Skeletal muscle cell (primary cell): ENCODE results near the gene NOS1.
"Not testable (repeated sequence)": the region's sequence is repeated elsewhere in the genome, so short reads cannot be mapped to it uniquely, and the experiment has no call there.

Source experiments
- DNase-seq: peaks from one replicate; pipeline ENCODE4 v3.0.0-alpha.2; 2010; ENCODE audit warnings: low read depth
- H3K4me3 ChIP-seq: 2 replicates; pipeline ENCODE4 v1.5.1; 2011; ENCODE audit warnings: low read depth, mild to moderate bottlenecking, control low read depth, low read length, moderate library complexity

Gene NOS1

GRCh38 chr12:117225179-117225578 is 136.2 kb downstream of the NOS1 start:
- no peak for DNase-seq
- H3K4me3 ChIP-seq, result no peak overlapping the region

DNA sequence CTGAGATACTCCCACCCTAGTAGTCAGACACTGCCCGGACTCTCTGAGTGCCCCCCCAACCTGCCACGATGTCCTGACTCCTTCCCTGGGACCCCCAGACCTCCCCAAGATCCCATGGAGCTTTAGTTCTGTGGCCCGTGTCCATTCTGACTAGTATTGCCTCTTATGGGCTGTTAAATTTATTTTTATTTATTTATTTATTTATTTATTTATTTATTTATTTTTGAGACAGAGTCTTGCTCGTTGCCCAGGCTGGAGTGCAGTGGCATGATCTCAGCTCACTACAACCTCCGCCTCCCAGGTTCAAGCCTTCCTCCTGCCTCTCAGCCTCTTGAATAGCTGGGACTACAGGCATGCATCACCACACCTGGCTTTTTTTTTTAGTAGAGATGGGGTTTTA is 140.5 kb downstream of the NOS1 start:
- not testable (repeated sequence) for DNase-seq, H3K4me3 ChIP-seq

- no peak for DNase-seq
- H3K4me3 ChIP-seq, result no peak overlapping the region
Measured at GRCh38 chr12:117218149-117218548, 143.3 kb downstream of the NOS1 start.

DNA sequence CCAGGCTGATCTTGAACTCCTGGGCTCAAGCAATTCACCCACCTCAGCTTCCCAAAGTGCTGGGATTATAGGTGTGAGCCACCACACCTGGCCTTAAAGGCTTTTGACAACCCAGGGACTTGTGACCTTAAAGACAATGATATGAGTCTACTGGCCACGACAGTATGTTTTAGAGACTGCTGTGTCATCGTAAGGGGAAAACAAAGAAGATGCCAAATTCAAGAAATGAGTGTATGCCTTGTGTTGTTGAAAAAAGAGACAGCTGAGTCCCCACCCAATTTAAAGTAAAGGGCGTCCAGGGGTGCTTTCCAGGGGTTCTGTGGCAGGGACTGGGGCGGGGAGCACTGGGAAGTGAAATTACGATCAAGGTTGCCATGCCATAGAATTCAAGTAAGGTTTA is 144.7 kb downstream of the NOS1 start:
- H3K4me3 ChIP-seq, result no peak overlapping the region
- no peak for DNase-seq

DNA sequence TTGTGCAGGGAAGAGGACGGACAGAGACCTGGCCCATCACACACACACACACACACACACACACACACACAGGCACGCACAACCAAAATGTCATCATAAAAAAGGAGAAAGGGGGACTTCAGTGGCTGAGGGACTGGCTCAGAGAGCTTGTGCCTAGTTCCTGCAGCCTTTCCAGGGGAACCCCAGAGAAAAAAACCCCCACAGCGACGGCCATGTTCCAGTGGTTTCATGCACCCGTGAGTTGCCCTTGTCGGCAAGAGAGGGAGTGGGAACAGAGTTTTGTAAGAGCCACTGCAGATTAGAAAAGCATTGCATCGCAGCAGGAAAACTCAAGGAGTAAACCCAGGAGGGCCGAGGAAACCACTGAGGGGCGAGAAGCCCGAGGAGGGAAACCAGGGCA is 146.6 kb downstream of the NOS1 start:
- no peak overlapping the region for H3K4me3 ChIP-seq
- no peak for DNase-seq

DNA sequence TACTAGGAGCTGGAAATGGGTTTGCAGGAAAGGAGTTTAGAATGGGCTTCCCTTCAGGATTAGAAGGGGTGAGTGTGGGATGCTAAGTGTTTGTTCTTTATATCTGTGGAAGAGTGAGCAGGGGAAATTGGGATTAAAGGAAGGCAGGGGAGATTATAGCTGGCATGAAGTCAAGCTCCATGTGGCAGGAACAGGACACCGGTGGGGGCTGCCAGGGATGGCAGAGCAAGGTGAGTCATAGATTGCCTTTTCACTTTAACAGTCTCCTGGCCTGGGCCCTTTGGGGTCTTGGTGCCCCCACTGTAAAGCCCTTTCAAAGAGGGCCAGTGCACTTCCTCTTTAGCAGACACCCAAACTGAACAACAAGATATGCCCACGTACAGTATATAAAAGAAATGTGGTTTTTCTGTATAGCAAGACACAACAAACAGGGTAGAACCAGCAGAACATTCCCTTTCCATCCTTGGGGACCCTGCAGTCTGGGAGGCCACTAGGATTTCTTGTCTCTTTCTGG is 148.1 kb downstream of the NOS1 start:
- no peak overlapping the region for H3K4me3 ChIP-seq
- DNase-seq, result no peak

DNA sequence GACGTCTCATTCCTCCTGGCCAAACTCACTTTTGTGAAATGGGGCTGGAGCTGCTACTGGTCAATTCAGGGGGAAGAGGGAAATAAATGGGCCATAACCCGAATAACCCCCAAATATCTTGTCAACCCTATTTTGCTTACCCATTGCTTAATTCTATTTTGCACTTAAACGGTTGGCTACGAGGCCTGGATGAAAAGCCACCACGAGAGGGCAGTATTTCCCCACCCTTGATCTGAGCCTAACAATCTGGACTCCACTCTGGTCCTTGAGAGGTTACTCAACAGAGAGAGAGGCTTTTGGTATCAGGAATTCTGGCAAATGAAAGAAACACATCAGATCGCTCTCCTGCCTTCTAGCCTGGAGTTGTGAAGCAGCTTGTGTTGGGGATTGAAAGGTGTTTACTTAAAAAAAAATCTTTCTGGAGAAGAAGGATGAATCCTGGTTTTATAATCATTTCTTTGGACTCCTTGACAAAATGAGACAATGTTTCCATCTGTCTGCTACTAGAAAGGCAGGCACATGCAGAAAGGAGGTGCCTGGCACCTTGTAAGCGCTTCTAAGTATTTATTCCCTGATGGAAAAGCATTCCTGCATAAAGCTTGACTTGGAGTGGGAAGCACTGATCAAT is 148.7 kb downstream of the NOS1 start:
- peak; percentile 31 for DNase-seq
- no peak overlapping the region for H3K4me3 ChIP-seq

- DNase-seq, result no peak
- no peak overlapping the region for H3K4me3 ChIP-seq
Measured at GRCh38 chr12:117210266-117210918, 151.0 kb downstream of the NOS1 start.

GRCh38 chr12:117209626-117210025 is 151.8 kb downstream of the NOS1 start:
- no peak for DNase-seq
- H3K4me3 ChIP-seq, result no peak overlapping the region

GRCh38 chr12:117208811-117209455 is 152.5 kb downstream of the NOS1 start:
- DNase-seq, result no peak

DNA sequence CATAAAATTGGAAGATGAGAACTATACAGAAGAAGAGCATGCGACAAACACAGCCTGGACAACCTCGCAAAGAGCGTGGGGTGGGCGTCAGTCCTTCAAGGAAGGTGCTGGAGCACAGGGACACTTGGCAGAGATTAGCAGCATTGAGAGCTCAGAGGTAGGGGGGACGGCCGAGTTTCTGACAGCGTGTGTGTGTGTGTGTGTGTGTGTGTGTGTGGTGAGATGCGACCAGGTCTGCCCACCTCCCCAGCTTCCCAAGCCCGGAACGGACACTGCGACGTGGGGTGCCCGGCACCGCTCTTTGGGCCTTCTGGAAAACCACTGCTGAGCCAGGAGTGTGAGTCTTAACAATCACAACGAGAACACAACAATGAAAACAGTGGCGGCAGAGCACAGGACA is 153.2 kb downstream of the NOS1 start:
- no peak for DNase-seq
- no peak overlapping the region for H3K4me3 ChIP-seq

More at GRCh38 chr12:117208811-117209455, 152.5 kb downstream of the NOS1 start:
- no peak overlapping the region for H3K4me3 ChIP-seq

- H3K4me3 ChIP-seq, result no peak overlapping the region
- DNase-seq, result no peak
Measured at GRCh38 chr12:117207675-117208074, 153.8 kb downstream of the NOS1 start.

- DNase-seq, result no peak
- H3K4me3 ChIP-seq, result no peak overlapping the region
Measured at GRCh38 chr12:117202556-117202955, 158.9 kb downstream of the NOS1 start.

DNA sequence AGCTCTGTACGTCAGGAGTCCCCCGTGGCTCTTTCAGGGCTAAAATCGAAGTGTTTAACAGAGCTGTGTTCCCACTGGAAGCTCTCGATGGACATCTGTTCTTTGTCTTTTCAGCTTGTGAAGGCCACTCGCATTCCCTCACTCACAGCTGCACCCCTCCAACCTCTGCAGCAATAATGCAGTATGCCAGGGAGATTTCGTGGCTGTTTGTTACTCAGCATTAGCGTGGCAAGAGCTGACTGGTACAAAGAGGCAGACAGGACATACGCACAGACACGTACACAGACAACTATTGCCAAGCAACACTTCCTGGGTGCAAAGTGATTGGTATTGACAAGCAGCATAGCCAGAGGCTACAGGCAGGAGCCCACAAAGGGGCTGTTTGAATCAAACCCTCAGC is 159.4 kb downstream of the NOS1 start:
- H3K4me3 ChIP-seq, result no peak overlapping the region
- no peak for DNase-seq

GRCh38 chr12:117199956-117200744 is 161.3 kb downstream of the NOS1 start:
- DNase-seq, H3K4me3 ChIP-seq: not testable (repeated sequence)

GRCh38 chr12:117196334-117196733 is 165.1 kb downstream of the NOS1 start:
- not testable (repeated sequence) for DNase-seq, H3K4me3 ChIP-seq

DNA sequence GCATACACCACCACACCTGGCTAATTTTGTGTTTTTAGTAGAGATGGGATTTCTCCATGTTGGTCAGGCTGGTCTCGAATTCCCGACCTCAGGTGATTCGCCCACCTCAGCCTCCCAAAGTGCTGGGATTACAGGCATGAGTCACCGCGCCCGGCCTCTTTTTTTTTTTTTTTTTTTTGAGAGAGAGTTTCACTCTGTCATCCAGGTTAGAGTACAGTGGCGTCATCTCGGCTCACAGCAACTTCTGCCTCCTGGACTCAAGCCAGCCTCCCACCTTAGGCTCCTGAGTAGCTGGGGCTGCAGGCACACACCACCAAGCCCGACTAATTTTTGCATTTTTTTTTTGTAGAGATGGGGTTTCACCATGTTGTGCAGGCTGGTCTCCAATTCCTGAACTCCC is 166.4 kb downstream of the NOS1 start:
- H3K4me3 ChIP-seq, DNase-seq: not testable (repeated sequence)

DNA sequence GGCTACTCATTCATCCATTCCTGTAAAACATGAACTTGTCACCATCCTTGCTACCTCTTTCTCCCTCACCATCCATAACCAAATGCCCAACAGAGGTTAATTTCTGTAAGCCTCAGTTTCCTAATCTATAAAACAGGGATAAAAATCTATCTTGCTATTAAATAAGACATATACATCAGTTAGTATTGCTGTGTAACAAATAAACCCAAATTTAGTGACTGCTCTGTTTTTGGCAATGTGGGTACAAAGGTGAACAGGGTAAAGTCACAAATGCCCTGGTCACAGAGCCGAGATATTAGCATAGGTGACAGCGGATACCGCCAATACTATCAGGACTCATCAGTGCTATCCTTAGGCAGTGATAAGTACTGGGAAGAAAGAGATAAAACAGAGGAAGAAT is 167.5 kb downstream of the NOS1 start:
- no peak for DNase-seq
- no peak overlapping the region for H3K4me3 ChIP-seq

DNA sequence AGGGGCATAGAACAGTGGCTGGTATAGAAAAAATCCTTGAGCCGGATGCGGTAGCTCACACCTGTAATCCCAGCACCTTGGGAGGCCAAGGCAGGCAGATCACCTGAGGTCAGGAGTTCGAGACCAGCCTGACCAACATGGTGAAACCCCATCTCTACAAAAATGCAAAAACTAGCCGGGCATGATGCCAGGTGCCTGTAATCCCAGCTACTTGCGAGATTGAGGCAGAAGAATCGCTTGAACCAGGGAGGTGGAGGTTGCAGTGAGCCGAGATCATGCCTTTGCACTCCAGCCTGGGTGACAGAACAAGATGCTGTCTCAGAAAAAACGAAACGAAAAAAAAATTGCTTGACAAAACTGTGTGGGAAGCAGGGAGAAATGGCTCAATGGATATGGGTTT is 168.8 kb downstream of the NOS1 start:
- not testable (repeated sequence) for DNase-seq

DNA sequence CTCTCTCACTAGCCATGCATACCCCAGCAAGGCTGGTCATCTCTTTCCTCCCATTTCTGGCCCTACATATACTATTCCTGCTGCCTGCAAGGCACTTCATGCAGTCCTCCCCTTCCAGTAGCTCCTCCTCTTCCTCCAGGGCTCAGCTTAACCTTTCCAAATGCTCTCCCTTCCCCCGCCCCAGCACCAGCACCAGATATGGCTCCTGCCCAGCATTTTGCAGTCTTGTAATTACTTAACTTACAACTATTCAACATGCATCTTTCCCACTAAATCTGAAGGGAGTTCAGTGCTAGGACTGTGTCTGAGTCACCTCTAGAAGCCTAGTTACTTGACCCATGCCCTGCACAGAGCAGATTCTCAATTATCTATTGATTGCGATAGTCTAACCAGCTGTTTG is 169.4 kb downstream of the NOS1 start:
- no peak overlapping the region for H3K4me3 ChIP-seq
- DNase-seq, result no peak

More for the DNA sequence above, 168.8 kb downstream of the NOS1 start:
- H3K4me3 ChIP-seq, result not testable (repeated sequence)
